Adipose tissue (tissue), 3 donors: ENCODE data around the gene DLX3. TPM values are rescaled to one million over a fixed set of nuclear protein-coding genes. Genes with fewer than 3 reads are reported as not detected.
"Not testable (repeated sequence)": the region's sequence is repeated elsewhere in the genome, so short reads cannot be mapped to it uniquely, and the experiment has no call there.

Experiments used
- H3K27ac ChIP-seq: one replicate; pipeline ENCODE4 v1.5.1; 2013; ENCODE audit warnings: low read depth, low read length
- WGBS, 3 donors: extraction: QIAGEN DNeasy Blood & Tissue Kit; methylation state at CpG; one replicate each; pipeline ENCODE4 v1.1.7; 2013; 5-methylcytosine and 5-hydroxymethylcytosine counted together
- polyA plus RNA-seq, 3 donors: library from polyadenylated mRNA; stranded (reverse); fragments of 200-250 nt; gene quantifications; one replicate each; pipeline ENCODE4 v1.2.3, GENCODE V29; 2013
- donor health status: healthy with polysubstance abuse.
- donor health status: Bipolar disorder and iron deficiency.
- donor health status: healthy.

DLX3 gene
- under 1 TPM; 0.10 to 0.79 (median 0.17) TPM for polyA plus RNA-seq

GRCh38 chr17:49995055-49995738 is at the start of gene DLX3:
Gene DLX3, minus strand, starts transcription at chr17:49995224. Its CDS starts 226 bp downstream, at chr17:49994998.
- 2 to 3% (median 3%) methylated on average over 28 to 29 of the region's 29 CpGs for WGBS, 3 donors
- H3K27ac ChIP-seq, result no peak within 1 kb of the TSS

GRCh38 chr17:50044483-50044882 is 49.5 kb upstream of the DLX3 start:
- no peak overlapping the region for H3K27ac ChIP-seq
- WGBS, 3 donors, result 93 to 96% (median 94%) methylated on average over 5 of the region's 5 CpGs

GRCh38 chr17:50043290-50044148 is 48.5 kb upstream of the DLX3 start:
- no peak overlapping the region for H3K27ac ChIP-seq
- 33 to 62% (median 60%) methylated on average over 16 of the region's 16 CpGs for WGBS, 3 donors

GRCh38 chr17:50042211-50042610 is 47.2 kb upstream of the DLX3 start:
- no peak overlapping the region for H3K27ac ChIP-seq
- WGBS, 3 donors, result 96 to 99% (median 97%) methylated on average over 5 of the region's 5 CpGs

DNA sequence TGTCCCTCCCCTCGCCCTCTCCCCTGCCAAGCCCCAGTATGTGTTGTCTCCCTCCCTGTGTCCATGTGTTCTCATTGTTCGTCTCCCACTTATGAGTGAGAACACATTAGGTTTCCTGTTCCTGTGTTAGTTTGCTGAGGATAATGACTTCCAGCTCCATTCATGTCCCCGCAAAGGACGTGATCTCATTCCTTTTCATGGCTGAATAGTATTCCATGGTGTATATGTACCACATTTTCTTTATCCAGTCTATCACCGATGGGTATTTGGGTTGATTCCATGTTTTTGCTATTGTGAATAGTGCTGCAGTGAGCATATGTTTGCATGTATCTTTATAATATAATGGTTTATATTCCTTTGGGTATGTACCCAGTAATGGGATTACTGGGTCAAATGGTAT is 45.5 kb upstream of the DLX3 start:
- WGBS, 3 donors, result 76 to 94% (median 84%) methylated on average over 5 of the region's 5 CpGs
- H3K27ac ChIP-seq, result not testable (repeated sequence)

DNA sequence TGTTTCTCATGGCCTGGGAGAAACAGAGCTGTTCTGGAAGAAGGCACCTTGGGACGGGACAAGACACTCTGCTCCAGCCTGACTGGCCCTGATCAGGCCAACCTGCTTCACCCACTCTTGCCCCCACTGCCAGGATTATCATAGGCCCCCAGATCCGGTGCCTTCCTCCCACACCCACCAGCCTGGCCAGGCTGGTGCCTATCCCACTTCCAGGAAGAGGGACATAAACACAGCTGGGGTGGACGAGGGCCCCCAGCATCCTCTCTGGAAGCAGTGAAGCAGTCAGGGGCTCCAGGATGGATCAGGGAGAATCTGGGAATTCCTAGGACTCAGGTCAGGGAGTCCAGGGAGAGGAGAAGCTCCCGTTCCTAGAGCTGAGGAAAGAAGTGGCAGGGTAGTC is 44.0 kb upstream of the DLX3 start:
- WGBS, 3 donors, result 82 to 90% (median 86%) methylated on average over 4 of the region's 4 CpGs
- no peak overlapping the region for H3K27ac ChIP-seq

- H3K27ac ChIP-seq, result no peak overlapping the region
- WGBS, 3 donors, result 48 to 67% (median 60%) methylated on average over 14 of the region's 14 CpGs
Observed at GRCh38 chr17:50037321-50038107, 42.5 kb upstream of the DLX3 start.

- 56 to 81% (median 76%) methylated on average over 11 of the region's 11 CpGs for WGBS, 3 donors
Observed at GRCh38 chr17:50036455-50037261, 41.6 kb upstream of the DLX3 start.

DNA sequence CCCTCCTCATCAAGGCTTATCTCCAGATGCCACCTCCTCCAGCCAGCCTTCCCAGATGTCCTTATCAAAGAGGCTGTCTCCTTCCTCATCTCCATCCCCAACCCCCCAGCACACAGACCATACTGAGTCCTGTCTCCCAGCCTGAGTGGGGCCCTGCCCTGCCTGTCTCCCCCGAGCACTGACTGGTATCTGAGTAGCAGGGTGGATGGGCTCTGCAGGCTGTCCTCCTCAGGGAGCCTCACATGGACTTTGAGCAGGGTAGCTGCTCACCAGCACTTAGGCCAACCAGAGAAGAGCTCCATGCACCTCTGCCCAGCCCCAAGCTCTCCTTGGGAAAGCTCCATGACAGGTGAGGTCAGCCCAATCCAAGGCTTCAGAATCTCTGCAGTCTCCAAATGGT is 40.9 kb upstream of the DLX3 start:
- no peak overlapping the region for H3K27ac ChIP-seq
- WGBS, 3 donors, result 87 to 100% (median 95%) methylated on average over 1 of the region's 1 CpG

More at GRCh38 chr17:50036455-50037261, 41.6 kb upstream of the DLX3 start:
- H3K27ac ChIP-seq, result no peak overlapping the region

DNA sequence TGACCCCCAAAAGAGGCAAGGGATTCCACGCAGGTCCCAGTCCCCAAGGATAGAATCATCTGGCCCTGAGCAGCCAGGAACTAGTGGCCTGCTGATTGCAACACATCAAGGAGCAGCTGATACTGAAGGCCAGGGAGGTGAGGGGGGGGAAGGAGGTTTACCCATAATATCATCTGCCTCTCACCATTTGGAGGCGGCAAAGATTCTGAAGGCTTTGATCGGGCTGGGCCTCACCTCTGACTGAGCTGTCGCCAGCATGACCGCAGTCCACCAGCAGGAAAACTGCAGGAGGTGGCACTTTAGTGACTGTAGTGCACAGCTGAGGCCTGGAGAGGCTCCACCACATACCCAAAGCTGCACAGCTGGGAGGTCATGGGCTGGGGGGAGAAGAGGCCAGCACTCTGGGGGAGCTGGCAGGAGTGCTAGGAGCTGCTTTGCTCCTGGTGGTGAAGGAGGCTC is 40.4 kb upstream of the DLX3 start:
- H3K27ac ChIP-seq, result no peak overlapping the region
- 74 to 92% (median 87%) methylated on average over 5 of the region's 5 CpGs for WGBS, 3 donors

DNA sequence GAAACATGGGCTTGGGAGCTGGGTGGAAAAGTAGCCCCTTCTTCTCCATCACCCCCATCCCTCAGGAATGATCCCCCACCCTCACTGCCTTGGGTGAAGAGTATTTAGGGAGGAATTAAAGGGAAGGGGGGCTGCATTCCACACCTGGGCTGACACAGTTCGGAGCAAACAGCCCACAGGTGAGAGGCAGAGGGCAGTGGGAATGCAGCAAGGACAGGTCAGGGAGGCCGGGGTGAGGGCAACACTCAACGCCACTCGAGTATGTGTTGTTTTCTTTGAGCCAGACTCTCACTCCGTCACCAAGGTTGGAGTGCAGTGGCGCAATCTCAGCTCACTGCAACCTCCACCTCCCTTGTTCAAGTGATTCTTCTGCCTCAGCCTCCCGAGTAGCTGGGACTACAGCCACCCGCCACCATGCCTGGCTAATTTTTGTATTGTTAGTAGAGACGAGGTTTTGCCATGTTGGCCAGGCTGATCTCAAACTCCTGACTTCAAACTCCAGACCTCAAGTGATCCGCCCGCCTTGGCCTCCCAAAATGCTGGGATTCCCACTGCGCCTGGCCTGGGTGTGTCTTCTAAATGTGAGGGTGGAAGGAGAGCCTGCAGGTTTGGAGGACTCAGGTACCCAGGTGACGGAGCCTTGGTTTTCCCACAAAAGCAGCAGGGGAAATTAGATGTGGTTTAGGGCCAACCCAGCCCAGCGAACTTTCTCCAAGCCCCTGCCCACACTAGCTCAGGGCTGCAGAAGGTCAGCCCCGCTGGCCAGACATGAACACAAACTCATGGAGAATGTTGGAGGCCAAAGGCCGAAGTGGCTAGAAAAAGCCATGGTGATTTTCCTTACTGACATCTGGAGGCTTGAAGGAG is 39.7 kb upstream of the DLX3 start:
- H3K27ac ChIP-seq, result no peak overlapping the region
- 83 to 89% (median 85%) methylated on average over 16 of the region's 16 CpGs for WGBS, 3 donors

DNA sequence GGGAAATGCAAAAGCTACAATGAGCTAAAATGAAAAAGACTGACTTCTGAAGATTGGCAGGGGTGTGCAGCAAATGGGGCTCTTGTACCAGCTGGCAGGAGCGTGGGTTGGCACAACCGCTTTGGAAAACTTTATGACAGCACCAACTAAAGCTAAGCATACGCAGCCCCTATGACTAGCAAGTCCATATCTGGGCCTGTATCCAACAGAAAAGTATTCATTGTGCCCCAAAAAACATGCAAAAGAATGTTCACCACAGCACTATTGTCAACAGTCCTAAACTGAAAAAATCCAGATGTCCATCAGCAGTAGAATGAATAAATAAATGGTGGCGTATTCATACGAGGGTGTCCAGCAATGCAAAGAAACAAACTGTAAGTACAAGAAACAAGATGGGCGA is 38.3 kb upstream of the DLX3 start:
- 82 to 83% (median 83%) methylated on average over 6 of the region's 6 CpGs for WGBS, 3 donors
- no peak overlapping the region for H3K27ac ChIP-seq

DNA sequence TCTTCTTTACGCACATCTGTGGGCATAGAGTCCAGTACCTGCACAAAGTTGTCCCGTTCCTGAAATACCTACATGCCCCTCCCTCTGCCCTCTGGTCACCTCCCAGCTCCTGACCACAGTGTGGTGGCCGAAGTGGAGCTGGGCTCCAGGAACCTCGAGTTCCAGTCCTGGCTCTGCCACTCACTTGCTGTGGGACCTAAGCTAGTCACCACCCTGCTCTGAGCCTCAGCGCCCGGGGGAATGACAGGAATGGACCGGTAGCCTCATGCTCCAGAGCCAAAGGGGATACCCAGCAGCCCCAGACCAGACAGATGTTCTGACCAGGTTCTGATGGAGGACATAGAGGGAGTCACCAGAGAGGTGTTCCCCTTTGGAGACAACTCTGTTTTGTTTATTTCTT is 34.2 kb upstream of the DLX3 start:
- H3K27ac ChIP-seq, result no peak overlapping the region
- 83 to 93% (median 89%) methylated on average over 7 of the region's 7 CpGs for WGBS, 3 donors

DNA sequence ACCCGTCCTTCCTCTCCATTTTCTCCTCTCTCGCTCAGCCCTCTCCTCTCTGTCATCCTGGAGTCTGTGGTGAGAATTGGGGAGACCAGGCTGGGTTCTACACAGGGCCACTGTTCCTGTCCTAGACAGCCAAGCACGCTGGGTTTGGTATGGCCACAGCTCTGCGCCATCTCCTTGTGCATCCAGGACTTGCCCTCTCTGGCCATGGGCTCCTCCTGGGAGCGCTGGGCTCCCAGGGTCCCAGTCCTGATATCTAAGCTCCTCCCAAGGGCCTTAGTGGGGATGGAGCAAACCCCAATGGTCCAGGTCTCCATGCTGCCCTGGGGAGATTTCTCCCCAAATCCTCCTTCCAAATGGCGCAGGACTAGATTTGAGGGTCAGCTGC is 33.7 kb upstream of the DLX3 start:
- H3K27ac ChIP-seq, result no peak overlapping the region
- 75 to 83% (median 81%) methylated on average over 6 of the region's 6 CpGs for WGBS, 3 donors

DNA sequence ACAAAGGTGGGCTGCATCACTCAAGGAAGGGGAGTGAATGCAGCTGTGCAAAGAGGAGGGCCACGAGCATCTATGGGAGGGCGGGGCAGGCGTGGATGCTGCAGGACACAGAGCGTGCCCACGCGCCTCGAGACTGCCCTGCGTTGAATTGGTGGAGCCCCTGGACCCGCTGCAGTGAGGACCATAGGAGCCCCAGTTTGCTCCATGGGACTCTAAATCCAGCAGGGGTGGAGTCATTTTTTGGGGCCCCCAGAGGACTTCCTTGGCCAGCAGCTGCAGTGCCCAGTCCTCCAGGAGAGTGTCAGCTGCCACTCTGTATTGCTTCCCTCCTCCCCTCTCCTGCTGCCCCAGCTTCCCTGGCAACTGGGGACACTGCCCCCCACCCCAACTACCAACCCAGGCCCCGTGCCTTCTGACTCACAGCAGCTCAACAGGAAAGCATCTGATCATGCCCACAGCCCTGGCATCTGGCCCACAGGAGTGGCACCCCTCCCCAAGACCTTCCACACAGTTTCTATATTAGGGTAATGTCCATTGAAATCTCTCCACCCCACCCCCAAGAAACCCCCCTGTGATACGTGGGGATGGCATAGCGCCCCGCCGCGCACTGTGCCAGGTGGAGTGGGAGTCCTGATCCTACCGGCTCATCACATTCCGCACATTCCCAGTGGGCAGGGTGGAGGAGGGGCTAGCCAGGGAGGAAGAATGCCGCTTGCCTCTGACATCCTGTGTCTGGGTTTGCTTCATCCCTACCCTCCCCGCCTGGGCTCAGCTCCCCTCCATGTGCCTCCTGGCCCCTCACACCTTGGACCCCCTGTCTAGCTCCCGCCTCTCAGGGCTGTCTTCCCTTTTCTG is 33.1 kb upstream of the DLX3 start:
- WGBS, 3 donors, result 38 to 61% (median 52%) methylated on average over 19 to 20 of the region's 20 CpGs
- no peak overlapping the region for H3K27ac ChIP-seq

DNA sequence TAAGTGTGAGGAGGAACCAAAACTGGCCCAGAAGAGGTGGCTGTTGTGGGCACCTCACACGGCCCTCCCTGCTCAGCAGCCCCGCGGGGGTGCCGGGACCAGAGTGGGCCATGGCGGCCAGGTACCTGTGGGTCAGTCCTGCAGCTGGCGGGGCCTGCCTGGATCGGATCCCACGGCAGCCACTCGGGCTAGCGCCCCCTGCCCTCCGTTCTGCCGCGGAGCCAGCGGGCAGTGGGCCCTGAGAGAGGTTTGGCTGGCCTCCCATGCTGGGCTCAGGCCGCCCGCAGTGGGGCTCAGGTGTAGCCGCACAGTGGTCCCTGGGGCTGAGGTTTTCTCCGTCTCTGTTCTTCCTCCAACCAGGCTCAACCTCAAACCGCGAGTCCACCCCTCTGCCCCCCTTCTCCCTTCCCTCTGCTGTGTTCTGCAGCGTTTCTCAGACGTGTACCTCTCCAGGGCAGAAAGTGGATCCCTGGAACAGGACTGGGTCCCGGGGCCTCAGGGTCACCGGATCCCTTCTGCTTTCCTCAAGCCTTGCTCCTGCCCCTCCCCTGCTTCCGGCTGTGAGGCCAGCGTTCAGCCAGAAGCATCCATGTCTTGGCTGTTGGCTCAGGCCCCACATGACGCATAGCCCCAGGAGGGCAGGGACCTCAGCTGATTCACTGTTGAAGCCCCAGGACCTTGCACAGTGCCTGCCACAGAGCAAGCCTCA is 32.3 kb upstream of the DLX3 start:
- WGBS, 3 donors, result 1 to 10% (median 2%) methylated on average over 23 to 27 of the region's 27 CpGs

More for the DNA sequence above, 32.3 kb upstream of the DLX3 start:
- no peak overlapping the region for H3K27ac ChIP-seq
